K562 (cell line): Measurements from ENCODE around the gene SETDB1. TPM values are rescaled to one million over a fixed set of nuclear protein-coding genes. Genes with fewer than 3 reads are reported as not detected.

ENCODE experiments used
- ETV1 ChIP-seq: fragments of 450-650 bp; conservative IDR thresholded peaks from 2 replicates; pipeline ENCODE4 v1.6.1; 2016; ENCODE audit warnings: missing genetic modification characterization, control low read depth, low read depth, missing compliant biosample characterization
- HES1 ChIP-seq: fragments of 450-650 bp; IDR thresholded peaks from 2 replicates; pipeline ENCODE4 v1.6.1; 2016; ENCODE audit warnings: low read depth, mild to moderate bottlenecking, moderate library complexity
- JUND ChIP-seq, 2 experiments: IDR thresholded peaks; 2 replicates in 1 of 2; 3 replicates in 1 of 2; pipeline ENCODE4 v1.6.1; 2011; ENCODE audit warnings: borderline replicate concordance in 2 of 2, low read depth in 2 of 2, low read length in 2 of 2, improper control_type of control experiment in 1 of 2, missing biosample characterization in 1 of 2, missing genetic modification characterization in 1 of 2, missing genetic modification reagents in 1 of 2
- MTA2 ChIP-seq: fragments of 450-650 bp; IDR thresholded peaks from 2 replicates; pipeline ENCODE4 v1.6.1; 2016; ENCODE audit warnings: low read depth
- POLR2AphosphoS5 ChIP-seq: IDR thresholded peaks from 2 replicates; pipeline ENCODE4 v1.6.1; 2011; ENCODE audit warnings: mild to moderate bottlenecking, low read depth, low read length, moderate library complexity; ENCODE audit not compliant: control insufficient read depth, insufficient read depth
- SRSF7 ChIP-seq: fragments of 200-400 bp; formaldehyde crosslinking; optimal IDR thresholded peaks from 2 replicates; pipeline ENCODE3; 2017; ENCODE audit warnings: mild to moderate bottlenecking, low read depth, low read length
- THAP12 ChIP-seq: fragments of 250-450 bp; sonication (Bioruptor Pico); IDR thresholded peaks from 2 replicates; pipeline ENCODE4 v1.9.0; 2021; ENCODE audit warnings: mild to moderate bottlenecking, inconsistent platforms
- ZFX ChIP-seq: sonication (generic); formaldehyde crosslinking; IDR thresholded peaks from 2 replicates; pipeline ENCODE4 v1.8.0; 2022; ENCODE audit warnings: mild to moderate bottlenecking, missing genetic modification reagents, moderate library complexity
- ZNF134 ChIP-seq: fragments of 250-450 bp; sonication (Bioruptor Pico); conservative IDR thresholded peaks from 2 replicates; pipeline ENCODE4 v1.4.0; 2020
- ZNF143 ChIP-seq: sonication (generic); formaldehyde crosslinking; IDR thresholded peaks from 2 replicates; pipeline ENCODE4 v1.9.0; 2022; ENCODE audit warnings: mild to moderate bottlenecking, missing genetic modification reagents
- ZNF23 ChIP-seq: fragments of 250-450 bp; sonication (Bioruptor Pico); IDR thresholded peaks from 2 replicates; pipeline ENCODE4 v1.4.0; 2020; ENCODE audit warnings: mild to moderate bottlenecking
- polyA plus RNA-seq, 8 experiments: library from polyadenylated mRNA; depleted of rRNA in 4 of 8; stranded (reverse) in 5 of 8; unstranded in 3 of 8; fragments of >200 nt; fragmentation: Nextera tagmentation in 2 of 8; fragmentation: Illumina TruSeq in 1 of 8; extraction: Ambion mirVana in 2 of 8; extraction: Trizol in 1 of 8; gene quantifications; 2 replicates each; pipeline versions ENCODE4 v1.2.1 to v1.2.3, GENCODE V29; 2011 to 2014; ENCODE audit warnings: inconsistent platforms in 1 of 8, missing spikeins in 1 of 8
- total RNA-seq, 7 experiments: library from RNA; depleted of rRNA in 6 of 7; stranded (reverse); fragments of >200 nt in 6 of 7; fragmentation: Illumina TruSeq in 2 of 7; extraction: Trizol in 2 of 7; gene quantifications; 2 replicates each; pipeline versions ENCODE4 v1.2.1 to v1.2.3, GENCODE V29; 2011 to 2021; ENCODE audit warnings: low replicate concordance in 1 of 7
- TF ChIP-seq, protein P1 (sequence below): fragments of 450-650 bp; IDR thresholded peaks from 2 replicates; pipeline ENCODE4 v1.6.1; 2016; ENCODE audit warnings: mild to moderate bottlenecking, moderate library complexity

Gene SETDB1
- total and polyA plus RNA-seq, 9 of the 15 experiments (the other 6 are each of a cell fraction or from before 2014, with no cell fraction given) = 21.5 to 64.4 (median 42.0) TPM

DNA sequence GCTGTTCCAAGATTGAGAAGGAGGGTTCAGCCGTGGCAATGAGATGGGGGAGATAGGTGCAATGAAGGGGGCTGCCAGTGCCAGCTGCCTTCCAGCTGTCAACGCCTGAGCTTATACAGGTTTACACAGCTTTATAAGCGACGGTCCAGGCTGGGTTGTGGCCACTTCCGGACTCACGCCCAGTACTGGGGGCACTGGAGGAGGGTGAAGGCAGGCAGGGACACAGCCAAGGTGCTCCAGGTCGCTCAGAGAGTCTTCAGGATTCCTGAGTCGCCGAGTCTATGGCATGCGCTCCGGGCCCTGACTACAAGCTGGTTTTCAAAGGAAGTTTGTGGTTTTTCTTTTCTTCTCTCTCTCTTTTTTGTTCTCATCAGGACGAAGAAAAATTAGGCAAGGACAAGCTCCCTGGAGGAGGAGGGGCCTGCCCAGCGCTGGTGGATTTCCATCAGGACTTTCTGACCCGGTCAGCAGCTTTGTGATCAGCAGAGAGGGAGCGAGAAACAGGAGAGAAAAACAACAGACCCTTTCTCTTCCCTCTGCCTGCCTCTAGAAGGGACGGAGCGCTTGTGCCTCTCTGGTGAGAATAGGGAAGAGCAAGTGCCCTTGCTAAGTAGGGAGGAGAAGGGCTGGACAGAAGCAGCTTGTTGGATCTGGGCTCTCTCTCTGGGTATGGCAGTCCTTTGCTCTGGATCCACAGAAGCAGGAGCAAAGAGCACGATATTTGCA, 80.3 kb downstream of the SETDB1 start, which contains the start of gene MINDY1 (continued):
- TF ChIP-seq HES1 = no peak
- peak; percentile 47; the same call in 1 of the 2 replicates for TF ChIP-seq ETV1 (tag)
- TF ChIP-seq ZNF134 (CRISPR knock-in tag) = no peak
- TF ChIP-seq ZNF143 (CRISPR knock-in tag) = no peak
- no peak for TF ChIP-seq ZNF23
- TF ChIP-seq POLR2AphosphoS5 = peak; percentile 53; the same call in 1 of the 2 replicates
- peak; percentile 6; the same call in 1 of the 2 replicates for TF ChIP-seq JUND (IDR thresholded peaks at IDR 0.05; ENCODE audit: borderline replicate concordance, low read depth, low read length)
- no peak for TF ChIP-seq JUND (tag; IDR thresholded peaks at IDR 0.05; ENCODE audit: borderline replicate concordance, low read depth, low read length)
- TF ChIP-seq THAP12 (CRISPR knock-in tag) = 0 out of 2 replicates have a peak, but pooled peaks have one; percentile 22
- 0 out of 2 replicates have a peak, but pooled peaks have one; percentile 5 for TF ChIP-seq MTA2
- peak; percentile 30; the same call in 1 of the 2 replicates for TF ChIP-seq ZFX
- TF ChIP-seq, protein P1, sequence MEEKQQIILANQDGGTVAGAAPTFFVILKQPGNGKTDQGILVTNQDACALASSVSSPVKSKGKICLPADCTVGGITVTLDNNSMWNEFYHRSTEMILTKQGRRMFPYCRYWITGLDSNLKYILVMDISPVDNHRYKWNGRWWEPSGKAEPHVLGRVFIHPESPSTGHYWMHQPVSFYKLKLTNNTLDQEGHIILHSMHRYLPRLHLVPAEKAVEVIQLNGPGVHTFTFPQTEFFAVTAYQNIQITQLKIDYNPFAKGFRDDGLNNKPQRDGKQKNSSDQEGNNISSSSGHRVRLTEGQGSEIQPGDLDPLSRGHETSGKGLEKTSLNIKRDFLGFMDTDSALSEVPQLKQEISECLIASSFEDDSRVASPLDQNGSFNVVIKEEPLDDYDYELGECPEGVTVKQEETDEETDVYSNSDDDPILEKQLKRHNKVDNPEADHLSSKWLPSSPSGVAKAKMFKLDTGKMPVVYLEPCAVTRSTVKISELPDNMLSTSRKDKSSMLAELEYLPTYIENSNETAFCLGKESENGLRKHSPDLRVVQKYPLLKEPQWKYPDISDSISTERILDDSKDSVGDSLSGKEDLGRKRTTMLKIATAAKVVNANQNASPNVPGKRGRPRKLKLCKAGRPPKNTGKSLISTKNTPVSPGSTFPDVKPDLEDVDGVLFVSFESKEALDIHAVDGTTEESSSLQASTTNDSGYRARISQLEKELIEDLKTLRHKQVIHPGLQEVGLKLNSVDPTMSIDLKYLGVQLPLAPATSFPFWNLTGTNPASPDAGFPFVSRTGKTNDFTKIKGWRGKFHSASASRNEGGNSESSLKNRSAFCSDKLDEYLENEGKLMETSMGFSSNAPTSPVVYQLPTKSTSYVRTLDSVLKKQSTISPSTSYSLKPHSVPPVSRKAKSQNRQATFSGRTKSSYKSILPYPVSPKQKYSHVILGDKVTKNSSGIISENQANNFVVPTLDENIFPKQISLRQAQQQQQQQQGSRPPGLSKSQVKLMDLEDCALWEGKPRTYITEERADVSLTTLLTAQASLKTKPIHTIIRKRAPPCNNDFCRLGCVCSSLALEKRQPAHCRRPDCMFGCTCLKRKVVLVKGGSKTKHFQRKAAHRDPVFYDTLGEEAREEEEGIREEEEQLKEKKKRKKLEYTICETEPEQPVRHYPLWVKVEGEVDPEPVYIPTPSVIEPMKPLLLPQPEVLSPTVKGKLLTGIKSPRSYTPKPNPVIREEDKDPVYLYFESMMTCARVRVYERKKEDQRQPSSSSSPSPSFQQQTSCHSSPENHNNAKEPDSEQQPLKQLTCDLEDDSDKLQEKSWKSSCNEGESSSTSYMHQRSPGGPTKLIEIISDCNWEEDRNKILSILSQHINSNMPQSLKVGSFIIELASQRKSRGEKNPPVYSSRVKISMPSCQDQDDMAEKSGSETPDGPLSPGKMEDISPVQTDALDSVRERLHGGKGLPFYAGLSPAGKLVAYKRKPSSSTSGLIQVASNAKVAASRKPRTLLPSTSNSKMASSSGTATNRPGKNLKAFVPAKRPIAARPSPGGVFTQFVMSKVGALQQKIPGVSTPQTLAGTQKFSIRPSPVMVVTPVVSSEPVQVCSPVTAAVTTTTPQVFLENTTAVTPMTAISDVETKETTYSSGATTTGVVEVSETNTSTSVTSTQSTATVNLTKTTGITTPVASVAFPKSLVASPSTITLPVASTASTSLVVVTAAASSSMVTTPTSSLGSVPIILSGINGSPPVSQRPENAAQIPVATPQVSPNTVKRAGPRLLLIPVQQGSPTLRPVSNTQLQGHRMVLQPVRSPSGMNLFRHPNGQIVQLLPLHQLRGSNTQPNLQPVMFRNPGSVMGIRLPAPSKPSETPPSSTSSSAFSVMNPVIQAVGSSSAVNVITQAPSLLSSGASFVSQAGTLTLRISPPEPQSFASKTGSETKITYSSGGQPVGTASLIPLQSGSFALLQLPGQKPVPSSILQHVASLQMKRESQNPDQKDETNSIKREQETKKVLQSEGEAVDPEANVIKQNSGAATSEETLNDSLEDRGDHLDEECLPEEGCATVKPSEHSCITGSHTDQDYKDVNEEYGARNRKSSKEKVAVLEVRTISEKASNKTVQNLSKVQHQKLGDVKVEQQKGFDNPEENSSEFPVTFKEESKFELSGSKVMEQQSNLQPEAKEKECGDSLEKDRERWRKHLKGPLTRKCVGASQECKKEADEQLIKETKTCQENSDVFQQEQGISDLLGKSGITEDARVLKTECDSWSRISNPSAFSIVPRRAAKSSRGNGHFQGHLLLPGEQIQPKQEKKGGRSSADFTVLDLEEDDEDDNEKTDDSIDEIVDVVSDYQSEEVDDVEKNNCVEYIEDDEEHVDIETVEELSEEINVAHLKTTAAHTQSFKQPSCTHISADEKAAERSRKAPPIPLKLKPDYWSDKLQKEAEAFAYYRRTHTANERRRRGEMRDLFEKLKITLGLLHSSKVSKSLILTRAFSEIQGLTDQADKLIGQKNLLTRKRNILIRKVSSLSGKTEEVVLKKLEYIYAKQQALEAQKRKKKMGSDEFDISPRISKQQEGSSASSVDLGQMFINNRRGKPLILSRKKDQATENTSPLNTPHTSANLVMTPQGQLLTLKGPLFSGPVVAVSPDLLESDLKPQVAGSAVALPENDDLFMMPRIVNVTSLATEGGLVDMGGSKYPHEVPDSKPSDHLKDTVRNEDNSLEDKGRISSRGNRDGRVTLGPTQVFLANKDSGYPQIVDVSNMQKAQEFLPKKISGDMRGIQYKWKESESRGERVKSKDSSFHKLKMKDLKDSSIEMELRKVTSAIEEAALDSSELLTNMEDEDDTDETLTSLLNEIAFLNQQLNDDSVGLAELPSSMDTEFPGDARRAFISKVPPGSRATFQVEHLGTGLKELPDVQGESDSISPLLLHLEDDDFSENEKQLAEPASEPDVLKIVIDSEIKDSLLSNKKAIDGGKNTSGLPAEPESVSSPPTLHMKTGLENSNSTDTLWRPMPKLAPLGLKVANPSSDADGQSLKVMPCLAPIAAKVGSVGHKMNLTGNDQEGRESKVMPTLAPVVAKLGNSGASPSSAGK = peak; percentile 42; the same call in 1 of the 2 replicates
- no peak for TF ChIP-seq SRSF7
